Neural progenitor cell (in vitro differentiated cells): ENCODE measurements around the gene ZNF497. TPM values are rescaled to one million over a fixed set of nuclear protein-coding genes. Genes with fewer than 3 reads are reported as not detected.

Source experiments
- DNase-seq: peaks from one replicate; pipeline ENCODE4 v3.0.0-alpha.2; 2016; ENCODE audit warnings: low spot score
- H2AFZ ChIP-seq: fragments of 200-600 bp; sonication (generic); replicated peaks from 2 replicates; pipeline ENCODE4 v1.6.1; 2016; ENCODE audit warnings: antibody characterized with exemption
- H3F3A ChIP-seq: fragments of 200-600 bp; sonication (generic); 2 replicates; pipeline ENCODE4 v1.6.1; 2016; ENCODE audit warnings: antibody characterized with exemption, low read depth
- H3K27ac ChIP-seq: fragments of 200-600 bp; sonication (generic); 2 replicates; pipeline ENCODE4 v1.5.1; 2016; ENCODE audit warnings: mild to moderate bottlenecking
- H3K27me3 ChIP-seq: fragments of 200-600 bp; sonication (generic); 2 replicates; pipeline ENCODE4 v1.6.1; 2016; ENCODE audit warnings: mild to moderate bottlenecking, moderate library complexity
- H3K36me3 ChIP-seq: fragments of 200-600 bp; sonication (generic); 2 replicates; pipeline ENCODE4 v1.5.1; 2016
- H3K4me1 ChIP-seq: fragments of 200-600 bp; sonication (generic); 2 replicates; pipeline ENCODE4 v1.6.1; 2016; ENCODE audit warnings: mixed run types
- H3K4me2 ChIP-seq: fragments of 200-600 bp; sonication (generic); 2 replicates; pipeline ENCODE4 v1.6.1; 2016
- H3K4me3 ChIP-seq: fragments of 200-600 bp; sonication (generic); 2 replicates; pipeline ENCODE4 v1.5.1; 2016
- H3K79me2 ChIP-seq: fragments of 200-600 bp; sonication (generic); 2 replicates; pipeline ENCODE4 v1.6.1; 2016; ENCODE audit warnings: low read depth
- H3K9ac ChIP-seq: fragments of 200-600 bp; sonication (generic); 2 replicates; pipeline ENCODE4 v1.6.1; 2016
- H3K9me3 ChIP-seq: fragments of 200-600 bp; sonication (generic); 2 replicates; pipeline ENCODE4 v1.5.1; 2016; ENCODE audit warnings: low read depth
- H4K20me1 ChIP-seq: fragments of 200-600 bp; sonication (generic); 2 replicates; pipeline ENCODE4 v1.6.1; 2016; ENCODE audit warnings: low read depth
- H3K27ac Mint-ChIP-seq: 3 replicates; pipeline ENCODE4 v1.8.0; 2021; ENCODE audit warnings: mixed read lengths
- H3K27me3 Mint-ChIP-seq: 2 replicates; pipeline ENCODE4 v1.8.0; 2022; ENCODE audit warnings: low read depth, mild to moderate bottlenecking, inconsistent platforms, moderate library complexity, mixed read lengths; ENCODE audit not compliant: insufficient read depth
- H3K36me3 Mint-ChIP-seq: 3 replicates; pipeline ENCODE4 v1.8.0; 2021; ENCODE audit warnings: mixed read lengths
- H3K4me1 Mint-ChIP-seq: 3 replicates; pipeline ENCODE4 v1.8.0; 2021; ENCODE audit warnings: mixed read lengths
- H3K4me3 Mint-ChIP-seq: 3 replicates; pipeline ENCODE4 v1.8.0; 2021; ENCODE audit warnings: mild to moderate bottlenecking, moderate library complexity, mixed read lengths
- H3K9me3 Mint-ChIP-seq: 3 replicates; pipeline ENCODE4 v1.8.0; 2020; ENCODE audit warnings: mixed read lengths
- CTCF ChIP-seq: fragments of 200-600 bp; sonication (generic); IDR thresholded peaks from 2 replicates; pipeline ENCODE4 v1.5.1; 2017; ENCODE audit warnings: antibody characterized with exemption, mild to moderate bottlenecking
- EZH2 ChIP-seq: fragments of 200-600 bp; sonication (generic); IDR thresholded peaks from 2 replicates; pipeline ENCODE4 v1.6.1; 2017; ENCODE audit warnings: antibody characterized with exemption, mild to moderate bottlenecking, moderate library complexity
- EZH2phosphoT487 ChIP-seq: fragments of 200-600 bp; sonication (generic); IDR thresholded peaks from 2 replicates; pipeline ENCODE4 v1.6.1; 2017; ENCODE audit warnings: antibody characterized with exemption
- total RNA-seq: library from RNA; depleted of rRNA; stranded (reverse); fragments of >200 nt; gene quantifications from 2 replicates; pipeline ENCODE4 v1.2.3, GENCODE V29; 2015; ENCODE audit warnings: low replicate concordance

ZNF497 gene
- total RNA-seq, 1 donor from 2014 or later, result 3.7 TPM

- DNase-seq, result no peak
- Histone ChIP-seq H3K27ac (no peak overlapping the region), H3K4me3 (no peak overlapping the region), H3K79me2 (peaks cover 27% of the 10 kb centered on the region), H3K9me3 (no peaks in the 10 kb centered on the region), H4K20me1 (peaks cover 12% of the 10 kb centered on the region), H3K36me3 (peaks cover 5% of the 10 kb centered on the region), H3K27me3 (no peaks in the 10 kb centered on the region), H3F3A (peaks cover 29% of the 10 kb centered on the region), H3K4me1 (peaks cover 8% of the 10 kb centered on the region), H2AFZ (no peak overlapping the region), H3K4me2 (no peak overlapping the region), H3K9ac (no peak overlapping the region)
- Mint-ChIP-seq H3K4me3 (peak overlapping the region; percentile 53), H3K27ac (no peak overlapping the region), H3K4me1 (peaks cover 18% of the 10 kb centered on the region), H3K36me3 (peaks cover 68% of the 10 kb centered on the region), H3K27me3 (peaks cover 5% of the 10 kb centered on the region), H3K9me3 (peaks cover 12% of the 10 kb centered on the region)
- no peak for TF ChIP-seq CTCF
- no peak for TF ChIP-seq EZH2phosphoT487
- no peak for TF ChIP-seq EZH2
These were observed 54.8 kb downstream of the ZNF497 start for GRCh38 chr19:58307736-58308135.

GRCh38 chr19:58305932-58306323 lies 56.6 kb downstream of the ZNF497 start:
- Histone ChIP-seq H3K27me3 (no peaks in the 10 kb centered on the region), H3K4me2 (peak overlapping the region; percentile 80), H3K36me3 (peaks cover 3% of the 10 kb centered on the region), H4K20me1 (peaks cover 27% of the 10 kb centered on the region), H3K4me3 (peak overlapping the region; percentile 93), H3K4me1 (peaks cover 8% of the 10 kb centered on the region), H3F3A (peaks cover 40% of the 10 kb centered on the region), H3K9ac (peak overlapping the region; percentile 52), H3K9me3 (no peaks in the 10 kb centered on the region), H3K27ac (no peak overlapping the region), H2AFZ (no peak overlapping the region), H3K79me2 (peaks cover 34% of the 10 kb centered on the region)
- DNase-seq, result no peak
- no peak for TF ChIP-seq EZH2
- TF ChIP-seq EZH2phosphoT487, result no peak
- TF ChIP-seq CTCF, result no peak
- peaks cover 5% of the 10 kb centered on the region for H3K27me3 Mint-ChIP-seq
- peaks cover 68% of the 10 kb centered on the region for H3K36me3 Mint-ChIP-seq
- H3K9me3 Mint-ChIP-seq, result peaks cover 22% of the 10 kb centered on the region
- H3K4me1 Mint-ChIP-seq, result peaks cover 18% of the 10 kb centered on the region
- no peak overlapping the region for H3K27ac Mint-ChIP-seq
- peak overlapping the region; percentile 98 for H3K4me3 Mint-ChIP-seq

GRCh38 chr19:58305065-58305931 lies 57.3 kb downstream of the ZNF497 start, which contains the start of gene ERVK3-1:
TSS of gene ERVK3-1 (plus strand) at chr19:58305377. CDS start at chr19:58312169, 6,792 bp downstream.
- H3K9ac ChIP-seq, result peak within 1 kb of the TSS; percentile 52
- peaks cover 40% of the 10 kb centered on the region for H3F3A ChIP-seq
- H3K27ac ChIP-seq, result no peak within 1 kb of the TSS
- peaks cover 8% of the 10 kb centered on the region for H3K4me1 ChIP-seq
- peak within 1 kb of the TSS; percentile 93 for H3K4me3 ChIP-seq
- peaks cover 5% of the 10 kb centered on the region for H3K27me3 Mint-ChIP-seq
- H3K36me3 ChIP-seq, result peaks cover 3% of the 10 kb centered on the region
- H3K9me3 ChIP-seq, result no peaks in the 10 kb centered on the region
- H2AFZ ChIP-seq, result peak within 1 kb of the TSS; percentile 86
- H3K9me3 Mint-ChIP-seq, result peaks cover 27% of the 10 kb centered on the region
- peaks cover 33% of the 10 kb centered on the region for H4K20me1 ChIP-seq
- H3K4me3 Mint-ChIP-seq, result peak within 1 kb of the TSS; percentile 98
- H3K4me2 ChIP-seq, result peak within 1 kb of the TSS; percentile 80
- peak; percentile 97 for DNase-seq
- H3K79me2 ChIP-seq, result peaks cover 39% of the 10 kb centered on the region
- TF ChIP-seq EZH2 (no peak), EZH2phosphoT487 (no peak), CTCF (no peak)
- H3K36me3 Mint-ChIP-seq, result peaks cover 71% of the 10 kb centered on the region
- H3K27ac Mint-ChIP-seq, result peak within 1 kb of the TSS; percentile 68
- peaks cover 18% of the 10 kb centered on the region for H3K4me1 Mint-ChIP-seq
- H3K27me3 ChIP-seq, result no peaks in the 10 kb centered on the region
